Measurements from ENCODE around the gene MAPK7.
A peak's percentile ranks its signal among the peaks of the same experiment; 100 is the strongest.

Gene MAPK7

GRCh38 chr17:19401321-19402010, 23.2 kb downstream of the MAPK7 start:
- no peak for DNase-seq (ENCODE audit: low spot score)

DNA sequence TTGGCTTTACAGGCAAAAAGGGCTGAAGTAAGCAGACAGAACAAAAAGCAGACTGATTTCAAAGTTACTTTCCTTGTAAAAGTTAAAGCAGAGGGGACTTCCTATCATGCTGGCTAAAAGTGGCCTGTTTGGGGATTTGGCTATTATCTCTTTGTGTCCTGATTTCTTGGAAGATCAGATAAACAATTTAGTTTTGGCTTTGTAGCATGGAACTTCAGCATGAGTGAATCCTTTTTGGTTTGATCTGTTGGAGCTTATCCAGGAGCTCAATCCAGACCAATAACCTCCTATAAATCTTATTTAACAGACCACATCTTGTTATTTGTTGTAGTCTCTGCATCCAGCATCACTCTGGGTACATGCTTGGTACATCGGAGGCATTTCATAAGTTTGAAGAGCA, 23.9 kb downstream of the MAPK7 start:
- no peak for DNase-seq (ENCODE audit: low spot score)

DNA sequence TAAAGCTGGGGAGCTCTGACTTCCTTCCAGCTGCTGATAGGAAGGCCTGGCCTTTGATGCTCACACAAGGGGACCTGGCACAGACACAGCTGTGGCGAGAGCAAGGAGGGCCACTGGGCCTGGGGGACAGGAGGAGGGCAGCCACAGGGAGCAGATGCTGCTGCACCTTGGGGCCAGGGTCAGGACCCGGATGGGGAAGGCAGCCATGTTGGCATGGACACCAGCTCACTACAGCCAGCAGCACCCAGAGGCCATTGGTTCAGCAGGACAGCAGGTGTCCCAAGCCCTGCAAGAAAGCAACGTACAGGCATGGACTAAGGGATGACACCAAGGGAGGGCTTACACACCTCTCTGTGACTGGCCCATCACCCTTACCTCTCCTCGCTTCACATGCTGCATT, 24.7 kb downstream of the MAPK7 start:
- no peak for DNase-seq (ENCODE audit: low spot score)

GRCh38 chr17:19404264-19404663, 26.0 kb downstream of the MAPK7 start:
- no peak for DNase-seq (ENCODE audit: low spot score)

DNA sequence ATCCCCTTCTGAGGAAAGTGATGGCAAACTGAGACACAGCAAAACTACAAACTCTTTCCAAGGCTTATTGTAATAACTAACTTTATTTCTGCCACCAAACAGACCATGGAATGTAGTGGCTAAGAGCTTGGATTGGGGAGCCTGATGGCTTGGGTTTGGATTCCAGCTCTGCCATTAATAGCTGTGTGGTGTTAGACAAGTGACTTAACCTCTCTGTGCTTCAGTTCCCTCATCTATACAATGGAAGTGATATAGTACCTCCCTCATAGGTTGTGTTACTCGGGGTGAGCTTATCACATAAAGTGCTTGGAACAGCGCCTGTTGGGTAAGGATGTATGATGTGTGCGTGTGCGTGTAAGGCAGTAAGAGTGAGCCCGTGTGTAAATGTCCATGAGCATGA, 26.8 kb downstream of the MAPK7 start:
- no peak for DNase-seq (ENCODE audit: low spot score)

DNA sequence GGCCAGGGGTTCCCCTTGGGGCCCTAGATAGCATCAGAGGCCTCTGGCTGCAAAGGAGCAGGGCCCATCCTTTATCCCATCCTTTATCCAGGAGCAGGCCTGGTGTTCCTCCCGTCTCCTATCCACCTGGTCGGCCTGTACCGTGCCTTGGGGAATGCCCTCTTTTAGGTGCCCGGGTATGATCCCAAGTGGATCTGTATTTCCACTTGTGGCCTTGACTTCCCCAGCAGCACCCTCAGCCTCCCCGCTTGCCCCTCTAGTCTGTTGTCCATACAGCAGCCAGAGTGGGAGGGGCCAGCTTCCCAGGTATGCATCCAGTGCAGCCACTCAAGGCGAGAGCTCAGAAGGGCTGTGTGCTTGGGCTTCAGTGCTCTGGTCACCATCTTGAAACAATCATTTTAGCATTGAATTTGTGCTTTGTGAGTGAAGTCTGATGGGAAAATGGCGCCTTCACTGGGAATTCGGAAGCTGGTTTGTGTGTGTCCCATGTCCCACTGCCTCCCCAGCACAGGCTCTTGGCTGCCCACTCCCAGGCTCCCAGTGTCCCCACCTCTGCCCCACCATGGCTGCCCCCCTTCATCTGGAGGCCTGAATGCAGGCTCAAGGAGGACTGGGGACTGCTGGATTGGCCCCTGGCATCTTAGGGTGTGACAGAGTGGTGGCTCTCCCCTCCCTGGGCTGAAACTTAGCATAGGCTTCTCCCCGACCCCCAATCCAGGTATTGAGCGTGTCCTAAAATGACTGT, 29.5 kb downstream of the MAPK7 start:
- DNase-seq (ENCODE audit: low spot score) = no peak

DNA sequence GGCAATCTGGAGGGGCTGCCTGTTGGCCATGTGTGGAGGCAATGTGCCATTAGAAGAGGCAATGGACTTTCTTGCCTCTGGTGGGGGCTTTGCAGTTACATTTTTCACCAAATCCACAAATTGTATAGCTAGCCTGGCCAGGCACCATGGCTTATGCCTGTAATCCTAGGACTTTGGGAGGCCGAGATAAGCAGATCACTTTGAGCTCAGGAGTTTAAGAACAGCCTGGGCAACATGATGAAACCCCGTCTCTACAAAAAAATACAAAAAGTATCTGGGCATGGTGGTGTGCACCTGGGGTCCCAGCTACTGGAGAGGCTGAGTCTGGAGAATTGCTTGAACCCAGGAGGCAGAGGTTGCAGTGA, 30.0 kb downstream of the MAPK7 start:
- no peak for DNase-seq (ENCODE audit: low spot score)

- DNase-seq (ENCODE audit: low spot score) = no peak
Observed at GRCh38 chr17:19409066-19409465, 30.8 kb downstream of the MAPK7 start.

GRCh38 chr17:19409509-19409908, 31.2 kb downstream of the MAPK7 start:
- peak; percentile 55 for DNase-seq (ENCODE audit: low spot score)

- no peak for DNase-seq (ENCODE audit: low spot score)
Observed at GRCh38 chr17:19410091-19410490, 31.8 kb downstream of the MAPK7 start.

DNA sequence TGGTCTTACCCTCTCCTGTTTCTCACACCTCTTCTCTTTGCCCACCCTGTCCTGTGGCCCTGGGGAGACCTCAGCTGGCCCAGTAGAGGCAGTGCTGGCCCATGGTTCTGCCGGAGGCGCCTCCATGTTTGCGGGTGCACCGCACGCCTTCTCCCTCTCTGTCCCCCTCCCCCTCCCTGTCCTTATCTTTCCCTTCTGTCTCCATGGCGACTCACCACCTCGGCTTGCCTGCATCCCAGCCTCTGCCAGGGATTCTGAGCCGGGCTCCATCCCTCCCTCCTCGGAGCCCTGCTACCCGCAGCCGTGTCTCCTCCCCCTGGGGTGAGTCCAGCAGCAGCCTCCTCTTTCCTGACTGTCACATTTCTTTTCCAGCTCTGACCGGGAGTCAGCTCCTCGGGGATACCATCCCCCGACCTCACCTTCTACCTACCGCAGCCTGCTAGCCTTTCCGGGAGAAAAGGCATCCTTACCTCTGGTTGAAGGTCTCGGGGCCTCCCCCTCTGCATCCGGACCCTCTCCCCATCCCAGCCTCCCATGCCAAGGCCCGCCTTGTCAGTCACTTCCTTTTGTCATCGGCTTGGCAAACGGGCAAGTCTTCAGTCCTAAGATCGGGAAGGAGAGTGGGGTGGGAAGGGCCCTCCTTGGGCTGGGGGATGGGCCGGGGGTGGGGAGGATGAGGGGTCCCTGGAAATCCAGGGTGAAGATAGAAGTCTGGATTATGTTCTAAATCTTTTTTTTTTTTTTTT, 32.8 kb downstream of the MAPK7 start, which contains the start of gene RNF112:
RNF112 (plus strand) TSS at position 358 of the 746 bp plus-strand sequence; CDS start at position 535, 177 bp downstream.
- no peak for DNase-seq (ENCODE audit: low spot score)

- DNase-seq (ENCODE audit: low spot score) = no peak
Observed at GRCh38 chr17:19411631-19412030, 33.3 kb downstream of the MAPK7 start.

DNA sequence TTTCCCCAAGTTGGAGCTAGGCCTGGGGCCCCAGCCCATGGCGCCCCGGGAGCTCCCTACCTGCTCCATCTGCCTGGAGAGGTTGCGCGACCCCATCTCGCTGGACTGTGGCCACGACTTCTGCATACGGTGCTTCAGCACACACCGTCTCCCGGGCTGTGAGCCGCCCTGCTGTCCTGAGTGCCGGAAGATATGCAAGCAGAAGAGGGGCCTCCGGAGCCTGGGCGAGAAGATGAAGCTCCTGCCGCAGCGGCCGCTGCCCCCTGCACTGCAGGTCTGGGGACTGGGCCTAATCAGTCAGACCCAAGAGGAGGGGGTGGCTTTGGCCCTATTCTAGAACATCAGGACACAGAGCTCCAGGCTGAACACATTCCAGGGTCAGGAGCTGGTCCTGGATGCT, 34.2 kb downstream of the MAPK7 start:
- no peak for DNase-seq (ENCODE audit: low spot score)

DNA sequence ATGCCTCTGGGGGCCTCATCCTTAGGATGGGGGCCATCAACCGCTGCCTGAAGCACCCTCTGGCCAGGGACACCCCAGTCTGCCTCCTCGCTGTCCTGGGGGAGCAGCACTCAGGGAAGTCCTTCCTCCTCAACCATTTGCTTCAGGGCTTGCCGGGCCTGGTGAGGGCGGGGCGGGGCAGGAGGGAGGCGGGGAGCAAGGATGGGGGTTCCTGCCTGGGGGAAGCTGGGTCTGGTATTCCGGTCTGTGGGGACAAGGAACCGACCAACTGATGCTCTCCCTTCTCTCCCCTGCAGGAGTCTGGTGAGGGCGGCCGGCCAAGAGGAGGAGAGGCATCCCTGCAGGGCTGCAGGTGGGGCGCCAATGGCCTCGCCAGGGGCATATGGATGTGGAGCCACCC, 34.7 kb downstream of the MAPK7 start:
- DNase-seq (ENCODE audit: low spot score) = no peak

GRCh38 chr17:19413761-19414160, 35.5 kb downstream of the MAPK7 start:
- DNase-seq (ENCODE audit: low spot score) = no peak

GRCh38 chr17:19414396-19415280, 36.3 kb downstream of the MAPK7 start:
- no peak for DNase-seq (ENCODE audit: low spot score)

- no peak for DNase-seq (ENCODE audit: low spot score)
Observed at GRCh38 chr17:19415311-19415710, 37.0 kb downstream of the MAPK7 start.

DNA sequence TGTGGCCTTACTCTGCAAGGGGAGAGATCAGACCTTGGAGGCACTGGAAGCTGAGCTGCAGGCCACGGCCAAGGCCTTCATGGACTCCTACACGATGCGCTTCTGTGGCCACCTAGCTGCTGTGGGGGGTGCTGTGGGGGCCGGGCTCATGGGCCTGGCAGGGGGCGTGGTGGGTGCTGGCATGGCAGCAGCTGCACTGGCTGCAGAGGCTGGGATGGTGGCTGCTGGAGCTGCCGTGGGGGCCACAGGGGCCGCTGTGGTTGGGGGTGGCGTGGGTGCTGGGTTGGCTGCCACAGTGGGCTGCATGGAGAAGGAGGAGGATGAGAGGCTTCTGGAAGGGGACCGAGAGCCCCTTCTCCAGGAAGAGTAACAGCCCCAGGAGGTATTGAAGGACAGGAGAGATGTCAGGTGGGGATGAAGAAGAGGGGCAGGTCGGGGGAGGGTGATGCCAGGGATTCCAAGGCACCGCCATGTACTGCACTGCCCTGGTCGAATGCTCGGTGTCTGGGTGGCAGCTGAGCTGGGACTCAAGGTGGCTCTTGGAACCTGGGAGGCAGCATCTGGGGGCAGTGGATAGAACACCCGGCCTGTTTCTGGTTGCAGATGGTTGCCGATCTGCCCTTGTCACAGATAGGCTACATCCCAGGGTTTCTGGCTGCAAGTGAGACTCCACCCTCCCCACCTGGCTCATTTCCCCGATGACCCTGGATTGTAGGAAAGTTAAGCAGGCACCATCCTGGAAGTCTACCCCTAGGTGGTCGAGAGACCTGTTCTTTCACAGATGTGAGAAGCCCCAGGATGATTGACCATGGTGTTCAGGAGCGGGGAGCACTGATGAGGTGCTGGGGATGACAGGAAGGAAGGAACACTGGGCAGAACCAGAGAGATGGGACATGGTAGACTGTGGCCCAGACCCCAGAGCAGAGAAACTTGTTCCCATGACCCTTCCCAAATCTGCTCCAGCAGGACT, 37.8 kb downstream of the MAPK7 start:
- no peak for DNase-seq (ENCODE audit: low spot score)

GRCh38 chr17:19417611-19418010, 39.3 kb downstream of the MAPK7 start:
- DNase-seq (ENCODE audit: low spot score) = no peak

DNA sequence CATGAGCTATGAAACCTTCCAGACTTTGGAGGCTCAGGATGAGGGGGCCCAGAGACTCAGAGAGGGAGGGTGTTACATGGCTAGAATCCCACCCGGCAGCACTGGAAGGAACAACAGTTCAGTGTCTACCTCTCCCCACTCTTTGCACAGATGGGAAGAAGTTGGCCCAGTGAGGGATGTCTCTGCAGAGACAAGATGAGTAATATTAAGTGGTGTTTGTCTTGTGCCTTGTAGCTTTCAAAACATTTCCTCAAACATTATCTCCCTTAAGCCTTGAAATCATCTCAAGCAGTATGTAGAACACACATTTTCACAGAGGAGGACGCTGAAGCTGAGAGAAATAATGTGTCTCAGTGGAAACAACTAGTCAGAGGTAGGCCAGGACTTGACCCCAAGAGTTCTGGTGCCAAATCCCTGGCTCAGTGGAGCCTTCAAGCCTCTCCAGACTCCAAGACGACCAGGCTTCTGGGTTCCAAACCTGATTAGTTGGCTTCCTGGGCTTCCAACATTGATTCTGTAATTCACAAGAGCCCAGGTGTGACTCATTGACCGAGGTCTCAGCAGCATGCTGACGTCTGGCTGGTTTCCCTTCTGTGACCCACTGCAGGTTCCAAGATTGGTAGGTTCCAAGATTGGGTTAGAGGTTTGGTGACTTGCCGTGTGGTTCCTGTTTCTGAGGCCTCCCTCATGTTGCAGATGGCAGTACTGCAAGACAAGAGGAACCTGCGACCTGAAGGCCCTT, 40.1 kb downstream of the MAPK7 start:
- no peak for DNase-seq (ENCODE audit: low spot score)
